OCI-LY1 (cell line): ENCODE results near the gene POLR2H.

Experiments used
- H2AFZ ChIP-seq: fragments of 200-600 bp; sonication (generic), shearing (Covaris generic); 2 replicates; pipeline ENCODE4 v1.6.0; 2014; ENCODE audit warnings: antibody characterized with exemption, mild to moderate bottlenecking, low read length
- H3F3A ChIP-seq: fragments of 200-600 bp; sonication (generic), shearing (Covaris generic); 2 replicates; pipeline ENCODE4 v1.6.0; 2014; ENCODE audit warnings: mild to moderate bottlenecking, antibody characterized with exemption, low read length, moderate library complexity; ENCODE audit not compliant: insufficient read depth
- H3K27ac ChIP-seq: fragments of 200-600 bp; sonication (generic); 2 replicates; pipeline ENCODE4 v1.5.1; 2014; ENCODE audit warnings: low read length, mixed run types, mild to moderate bottlenecking, low read depth; ENCODE audit not compliant: poor library complexity, severe bottlenecking
- H3K27me3 ChIP-seq: fragments of 200-600 bp; sonication (generic); 2 replicates; pipeline ENCODE4 v1.6.0; 2014; ENCODE audit warnings: antibody characterized with exemption, mild to moderate bottlenecking, low read length, moderate library complexity; ENCODE audit not compliant: insufficient read depth
- H3K36me3 ChIP-seq: fragments of 200-600 bp; sonication (generic); 2 replicates; pipeline ENCODE4 v1.6.1; 2014; ENCODE audit warnings: mild to moderate bottlenecking, antibody characterized with exemption, low read length, moderate library complexity, mixed read lengths; ENCODE audit not compliant: insufficient read depth
- H3K4me1 ChIP-seq: fragments of 200-600 bp; sonication (generic); 2 replicates; pipeline ENCODE4 v1.5.1; 2014; ENCODE audit warnings: mild to moderate bottlenecking, low read length, moderate library complexity; ENCODE audit not compliant: insufficient read depth, severe bottlenecking
- H3K4me2 ChIP-seq: fragments of 200-600 bp; sonication (generic), shearing (Covaris generic); 2 replicates; pipeline ENCODE4 v1.6.1; 2014; ENCODE audit warnings: low read length
- H3K4me3 ChIP-seq: fragments of 200-600 bp; sonication (generic); 2 replicates; pipeline ENCODE4 v1.5.1; 2014; ENCODE audit warnings: low read length, low read depth, mild to moderate bottlenecking, mixed read lengths; ENCODE audit not compliant: poor library complexity, severe bottlenecking
- H3K79me2 ChIP-seq: fragments of 200-600 bp; shearing (Covaris generic); 2 replicates; pipeline ENCODE4 v1.6.1; 2016; ENCODE audit warnings: mixed run types, low read length, mixed read lengths; ENCODE audit not compliant: insufficient read depth
- H3K9ac ChIP-seq: fragments of 200-600 bp; sonication (generic), shearing (Covaris generic); 2 replicates; pipeline ENCODE4 v1.6.1; 2014; ENCODE audit warnings: mild to moderate bottlenecking, low read length, mixed read lengths
- H3K9me2 ChIP-seq: fragments of 200-600 bp; sonication (generic), shearing (Covaris generic); 2 replicates; pipeline ENCODE4 v1.6.1; 2014; ENCODE audit warnings: low read depth, mild to moderate bottlenecking, low read length, mixed read lengths
- H3K9me3 ChIP-seq: fragments of 200-600 bp; shearing (Covaris generic); 2 replicates; pipeline ENCODE4 v1.6.1; 2014; ENCODE audit warnings: low read length, mixed read lengths
- H4K20me1 ChIP-seq: fragments of 200-600 bp; sonication (generic), shearing (Covaris generic); 2 replicates; pipeline ENCODE4 v1.6.0; 2016; ENCODE audit warnings: mild to moderate bottlenecking, low read length; ENCODE audit not compliant: insufficient read depth
- CTCF ChIP-seq: fragments of 200-600 bp; sonication (generic), shearing (Covaris generic); IDR thresholded peaks from 2 replicates; pipeline ENCODE4 v1.5.1; 2017; ENCODE audit warnings: mild to moderate bottlenecking, antibody characterized with exemption, low read length, moderate library complexity, mixed read lengths
- EZH2 ChIP-seq: fragments of 200-600 bp; sonication (generic), shearing (Covaris generic); IDR thresholded peaks from 2 replicates; pipeline ENCODE4 v1.8.0; 2017; ENCODE audit warnings: borderline replicate concordance, mixed run types, mild to moderate bottlenecking, antibody characterized with exemption, low read length, moderate library complexity, mixed read lengths

The POLR2H gene

GRCh38 chr3:184378651-184379357 is 17.3 kb downstream of the POLR2H start:
- H3K9me3 ChIP-seq: no peaks in the 10 kb centered on the region
- H3K4me3 ChIP-seq: no peak overlapping the region
- no peak overlapping the region for H3K4me2 ChIP-seq
- no peaks in the 10 kb centered on the region for H3F3A ChIP-seq
- no peaks in the 10 kb centered on the region for H3K9me2 ChIP-seq
- H2AFZ ChIP-seq: no peak overlapping the region
- no peaks in the 10 kb centered on the region for H3K36me3 ChIP-seq
- no peaks in the 10 kb centered on the region for H3K79me2 ChIP-seq
- H3K27ac ChIP-seq: no peak overlapping the region
- H4K20me1 ChIP-seq: no peaks in the 10 kb centered on the region
- no peak for TF ChIP-seq EZH2
- TF ChIP-seq CTCF: no peak
- peaks cover 7% of the 10 kb centered on the region for H3K27me3 ChIP-seq
- no peaks in the 10 kb centered on the region for H3K4me1 ChIP-seq
- H3K9ac ChIP-seq: no peak overlapping the region

GRCh38 chr3:184379358-184380184 is 18.1 kb downstream of the POLR2H start, which contains the start of gene CHRD:
Gene CHRD (plus strand): TSS chr3:184380054. CDS start chr3:184380319, 265 bp downstream.
- no peak within 1 kb of the TSS for H3K9ac ChIP-seq
- H4K20me1 ChIP-seq: no peaks in the 10 kb centered on the region
- H3K79me2 ChIP-seq: no peaks in the 10 kb centered on the region
- H3F3A ChIP-seq: no peaks in the 10 kb centered on the region
- TF ChIP-seq EZH2: no peak
- no peak for TF ChIP-seq CTCF
- no peak within 1 kb of the TSS for H3K4me2 ChIP-seq
- H3K27me3 ChIP-seq: peaks cover 7% of the 10 kb centered on the region
- H3K4me1 ChIP-seq: no peaks in the 10 kb centered on the region
- H3K27ac ChIP-seq: no peak within 1 kb of the TSS
- H3K4me3 ChIP-seq: no peak within 1 kb of the TSS
- no peaks in the 10 kb centered on the region for H3K9me2 ChIP-seq
- no peaks in the 10 kb centered on the region for H3K9me3 ChIP-seq
- H2AFZ ChIP-seq: no peak within 1 kb of the TSS
- no peaks in the 10 kb centered on the region for H3K36me3 ChIP-seq

- Histone ChIP-seq H3K27ac (no peak overlapping the region), H3K36me3 (no peaks in the 10 kb centered on the region), H3F3A (no peaks in the 10 kb centered on the region), H3K9me2 (no peaks in the 10 kb centered on the region), H3K9ac (no peak overlapping the region), H3K9me3 (no peaks in the 10 kb centered on the region), H3K79me2 (no peaks in the 10 kb centered on the region), H3K4me1 (no peaks in the 10 kb centered on the region), H4K20me1 (no peaks in the 10 kb centered on the region), H3K27me3 (peaks cover 7% of the 10 kb centered on the region), H3K4me3 (no peak overlapping the region), H3K4me2 (no peak overlapping the region), H2AFZ (no peak overlapping the region)
- TF ChIP-seq CTCF (no peak), EZH2 (no peak)
These were observed 18.7 kb downstream of the POLR2H start for GRCh38 chr3:184380185-184380626.
